ENCODE measurements around the gene SMIM27. TPM values are rescaled to one million over a fixed set of nuclear protein-coding genes. Genes with fewer than 3 reads are reported as not detected.
A peak's percentile ranks its signal among the peaks of the same experiment; 100 is the strongest.
"Not testable (repeated sequence)": the region's sequence is repeated elsewhere in the genome, so short reads cannot be mapped to it uniquely, and the experiment has no call there.

The SMIM27 gene
- total and polyA plus RNA-seq, 2 experiments from 2014 or later, result 3.4 to 106 TPM

GRCh38 chr9:32523910-32524309 is 28.2 kb upstream of the SMIM27 start (continued):
- TF ChIP-seq, protein P1, sequence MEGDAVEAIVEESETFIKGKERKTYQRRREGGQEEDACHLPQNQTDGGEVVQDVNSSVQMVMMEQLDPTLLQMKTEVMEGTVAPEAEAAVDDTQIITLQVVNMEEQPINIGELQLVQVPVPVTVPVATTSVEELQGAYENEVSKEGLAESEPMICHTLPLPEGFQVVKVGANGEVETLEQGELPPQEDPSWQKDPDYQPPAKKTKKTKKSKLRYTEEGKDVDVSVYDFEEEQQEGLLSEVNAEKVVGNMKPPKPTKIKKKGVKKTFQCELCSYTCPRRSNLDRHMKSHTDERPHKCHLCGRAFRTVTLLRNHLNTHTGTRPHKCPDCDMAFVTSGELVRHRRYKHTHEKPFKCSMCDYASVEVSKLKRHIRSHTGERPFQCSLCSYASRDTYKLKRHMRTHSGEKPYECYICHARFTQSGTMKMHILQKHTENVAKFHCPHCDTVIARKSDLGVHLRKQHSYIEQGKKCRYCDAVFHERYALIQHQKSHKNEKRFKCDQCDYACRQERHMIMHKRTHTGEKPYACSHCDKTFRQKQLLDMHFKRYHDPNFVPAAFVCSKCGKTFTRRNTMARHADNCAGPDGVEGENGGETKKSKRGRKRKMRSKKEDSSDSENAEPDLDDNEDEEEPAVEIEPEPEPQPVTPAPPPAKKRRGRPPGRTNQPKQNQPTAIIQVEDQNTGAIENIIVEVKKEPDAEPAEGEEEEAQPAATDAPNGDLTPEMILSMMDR (conservative IDR thresholded peaks at IDR 0.05; ENCODE audit: low read depth in 2 of 2), result no peak
- no peak for TF ChIP-seq STAT1 (IDR thresholded peaks at IDR 0.05; ENCODE audit: unreplicated experiment)
- no peak for TF ChIP-seq JUNB (IDR thresholded peaks at IDR 0.05; ENCODE audit: unreplicated experiment)

DNA sequence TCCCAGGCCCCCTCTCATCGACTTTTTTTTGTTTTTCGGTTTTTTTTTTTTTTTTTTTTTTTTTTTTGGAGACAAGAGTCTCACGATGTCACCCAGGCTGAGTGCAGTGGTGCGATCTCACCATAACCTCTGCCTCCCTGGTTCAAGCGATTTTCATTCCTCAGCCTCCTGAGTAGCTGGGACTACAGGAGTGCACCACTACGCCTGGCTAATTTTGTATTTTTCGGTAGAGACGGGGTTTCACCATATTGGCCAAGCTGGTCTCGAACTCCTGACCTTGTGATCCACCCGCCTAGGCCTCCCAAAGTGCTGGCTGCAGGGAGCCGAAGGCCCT is 27.6 kb upstream of the SMIM27 start:
- H3K27ac Mint-ChIP-seq; DNase-seq (ENCODE audit: low spot score): not testable (repeated sequence)
- peaks cover 38% of the 10 kb centered on the region for H3K36me3 Mint-ChIP-seq (ENCODE audit: low read depth)

GRCh38 chr9:32524892-32525708 is 27.0 kb upstream of the SMIM27 start:
- Mint-ChIP-seq H3K27ac (peak overlapping the region; percentile 85; the same call in 1 of the 2 replicates), H3K27me3 (ENCODE audit: insufficient read depth, low read depth, poor library complexity) (peaks cover 7% of the 10 kb centered on the region), H3K4me1 (peaks cover 18% of the 10 kb centered on the region), H3K4me3 (peak overlapping the region; percentile 89), H3K9me3 (peaks cover 24% of the 10 kb centered on the region; the same call in 2 of the 3 replicates), H3K36me3 (ENCODE audit: low read depth) (peaks cover 34% of the 10 kb centered on the region)
- Histone ChIP-seq H3K79me2 (replicated peaks; ENCODE audit: insufficient read depth) (peaks cover 35% of the 10 kb centered on the region), H3F3A (replicated peaks; ENCODE audit: low read depth) (no peaks in the 10 kb centered on the region), H3K4me2 (peak overlapping the region; percentile 88), H3K4me3 (peak overlapping the region; percentile 88), H3K36me3 (ENCODE audit: insufficient read depth) (peaks cover 4% of the 10 kb centered on the region), H3K27ac (ENCODE audit: low read depth) (peak overlapping the region; percentile 90), H2AFZ (peak overlapping the region; percentile 80), H3K27me3 (ENCODE audit: insufficient read depth) (no peaks in the 10 kb centered on the region), H4K20me1 (replicated peaks; ENCODE audit: insufficient read depth) (no peaks in the 10 kb centered on the region), H3K4me1 (ENCODE audit: insufficient read depth) (peaks cover 13% of the 10 kb centered on the region), H3K9me2 (ENCODE audit: insufficient read depth) (no peaks in the 10 kb centered on the region)
- peak; percentile 54 for ATAC-seq
- peak; percentile 67 for DNase-seq (ENCODE audit: low spot score)
- TF ChIP-seq REST (IDR thresholded peaks at IDR 0.05; ENCODE audit: unreplicated experiment), result no peak
- TF ChIP-seq POLR2AphosphoS5 (IDR thresholded peaks at IDR 0.05; ENCODE audit: low read depth), result no peak
- TF ChIP-seq, protein P2, sequence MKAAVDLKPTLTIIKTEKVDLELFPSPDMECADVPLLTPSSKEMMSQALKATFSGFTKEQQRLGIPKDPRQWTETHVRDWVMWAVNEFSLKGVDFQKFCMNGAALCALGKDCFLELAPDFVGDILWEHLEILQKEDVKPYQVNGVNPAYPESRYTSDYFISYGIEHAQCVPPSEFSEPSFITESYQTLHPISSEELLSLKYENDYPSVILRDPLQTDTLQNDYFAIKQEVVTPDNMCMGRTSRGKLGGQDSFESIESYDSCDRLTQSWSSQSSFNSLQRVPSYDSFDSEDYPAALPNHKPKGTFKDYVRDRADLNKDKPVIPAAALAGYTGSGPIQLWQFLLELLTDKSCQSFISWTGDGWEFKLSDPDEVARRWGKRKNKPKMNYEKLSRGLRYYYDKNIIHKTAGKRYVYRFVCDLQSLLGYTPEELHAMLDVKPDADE (IDR thresholded peaks at IDR 0.05), result no peak
- no peak for TF ChIP-seq EZH2 (IDR thresholded peaks at IDR 0.05; ENCODE audit: low read depth, unreplicated experiment)
- TF ChIP-seq STAT1 (IDR thresholded peaks at IDR 0.05; ENCODE audit: unreplicated experiment), result no peak
- TF ChIP-seq JUNB (IDR thresholded peaks at IDR 0.05; ENCODE audit: unreplicated experiment), result no peak
- no peak for TF ChIP-seq CREB1 (CRISPR knock-in tag; IDR thresholded peaks at IDR 0.05; ENCODE audit: low read depth)
- no peak for TF ChIP-seq ZNF331 (CRISPR knock-in tag; IDR thresholded peaks at IDR 0.05; ENCODE audit: low read depth)

More for the DNA sequence above, 27.6 kb upstream of the SMIM27 start:
- Histone ChIP-seq H3K4me2 (peak overlapping the region; percentile 88), H3K4me3 (peak overlapping the region; percentile 88), H3K79me2 (replicated peaks; ENCODE audit: insufficient read depth) (peaks cover 39% of the 10 kb centered on the region), H3K27ac (ENCODE audit: low read depth) (peak overlapping the region; percentile 3; the same call in 1 of the 2 replicates), H3K4me1 (ENCODE audit: insufficient read depth) (peaks cover 13% of the 10 kb centered on the region)
- H3K36me3 ChIP-seq (ENCODE audit: insufficient read depth); H4K20me1 ChIP-seq (replicated peaks; ENCODE audit: insufficient read depth); H3K27me3 ChIP-seq (ENCODE audit: insufficient read depth); ATAC-seq; H3K27me3 Mint-ChIP-seq (ENCODE audit: insufficient read depth, low read depth, poor library complexity); H3F3A ChIP-seq (replicated peaks; ENCODE audit: low read depth); H2AFZ ChIP-seq; H3K9me2 ChIP-seq (ENCODE audit: insufficient read depth): not testable (repeated sequence)
- Mint-ChIP-seq H3K9me3 (peaks cover 29% of the 10 kb centered on the region; the same call in 2 of the 3 replicates), H3K4me1 (peaks cover 18% of the 10 kb centered on the region), H3K4me3 (peak overlapping the region; percentile 89)

Data from GM23338 (cell line).